ENCODE data around the gene MSI1. TPM values are rescaled to one million over a fixed set of nuclear protein-coding genes. Genes with fewer than 3 reads are reported as not detected.

The MSI1 gene
- total and polyA plus RNA-seq, 2 of the 13 experiments (the other 11 are each of a cell fraction or from before 2014, with no cell fraction given), result 0.09 to 0.46 TPM

- TF ChIP-seq FIP1L1 (IDR thresholded peaks at IDR 0.05; ENCODE audit: borderline replicate concordance, insufficient read depth, low read depth, low read length) (no peak), ATF6 (CRISPR knock-in tag; conservative IDR thresholded peaks at IDR 0.05) (0 out of 2 replicates have a peak, but pooled peaks have one; percentile 46), ZNF552 (CRISPR knock-in tag; IDR thresholded peaks at IDR 0.05; ENCODE audit: borderline replicate concordance) (no peak), MTF1 (CRISPR knock-in tag; IDR thresholded peaks at IDR 0.05) (no peak), ZBTB33 (CRISPR knock-in tag; IDR thresholded peaks at IDR 0.05) (peak; percentile 46; the same call in 1 of the 2 replicates), THAP11 (CRISPR knock-in tag; IDR thresholded peaks at IDR 0.05) (peak; percentile 99), CBFB (CRISPR knock-in tag; IDR thresholded peaks at IDR 0.05) (peak; percentile 65), ZNF496 (CRISPR knock-in tag; IDR thresholded peaks at IDR 0.05; ENCODE audit: insufficient replicate concordance) (no peak), ZNF747 (CRISPR knock-in tag; IDR thresholded peaks at IDR 0.05; ENCODE audit: borderline replicate concordance) (no peak), ZNF841 (CRISPR knock-in tag; IDR thresholded peaks at IDR 0.05; ENCODE audit: borderline replicate concordance) (no peak), ZNF615 (CRISPR knock-in tag; IDR thresholded peaks at IDR 0.05; ENCODE audit: borderline replicate concordance) (no peak), GABPA (IDR thresholded peaks at IDR 0.05; ENCODE audit: low read depth, low read length) (no peak), GABPA (CRISPR knock-in tag; IDR thresholded peaks at IDR 0.05; ENCODE audit: low read depth) (peak; percentile 48), ZMYM2 (CRISPR knock-in tag; IDR thresholded peaks at IDR 0.05) (no peak), ZHX2 (IDR thresholded peaks at IDR 0.05; ENCODE audit: low read depth) (0 out of 2 replicates have a peak, but pooled peaks have one; percentile 23), ZHX2 (CRISPR knock-in tag; IDR thresholded peaks at IDR 0.05; ENCODE audit: borderline replicate concordance) (no peak), ZNF790 (CRISPR knock-in tag; IDR thresholded peaks at IDR 0.05; ENCODE audit: borderline replicate concordance) (no peak)
- TF ChIP-seq, protein P1, sequence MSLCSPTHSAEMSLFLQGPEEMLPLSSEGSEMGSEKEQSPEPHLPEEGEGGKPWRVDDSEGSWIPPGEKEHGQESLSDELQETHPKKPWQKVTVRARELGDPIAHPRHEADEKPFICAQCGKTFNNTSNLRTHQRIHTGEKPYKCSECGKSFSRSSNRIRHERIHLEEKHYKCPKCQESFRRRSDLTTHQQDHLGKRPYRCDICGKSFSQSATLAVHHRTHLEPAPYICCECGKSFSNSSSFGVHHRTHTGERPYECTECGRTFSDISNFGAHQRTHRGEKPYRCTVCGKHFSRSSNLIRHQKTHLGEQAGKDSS (CRISPR knock-in tag; IDR thresholded peaks at IDR 0.05; ENCODE audit: borderline replicate concordance, low read depth), result peak; percentile 62; the same call in 1 of the 2 replicates
Observed at GRCh38 chr12:120301962-120302815, 66.8 kb downstream of the MSI1 start, which contains the start of gene SIRT4 (continued).
